Lung (tissue), 12 donors: Measurements from ENCODE around the gene ARHGDIG. TPM values are rescaled to one million over a fixed set of nuclear protein-coding genes. Genes with fewer than 3 reads are reported as not detected.

Experiments used
- ATAC-seq: fragments of 200-7000 bp; cut with Tn5 transposase; one replicate; pipeline ENCODE4 v1.9.1; 2020; ENCODE audit warnings: moderate number of reproducible peaks; ENCODE audit not compliant: insufficient read depth, low FRiP score
- DNase-seq, 3 donors: peaks; one replicate each; pipeline ENCODE4 v3.0.0-alpha.2; 2013 to 2017
- H3K27ac ChIP-seq, 2 donors: one replicate each; pipeline ENCODE4 v1.5.1; 2013; ENCODE audit warnings: mild to moderate bottlenecking in 2 of 2, moderate library complexity in 2 of 2, control low read depth in 1 of 2, inconsistent platforms in 1 of 2, low read depth in 1 of 2, low read length in 1 of 2
- H3K27me3 ChIP-seq, 3 donors: one replicate each; pipeline ENCODE4 v1.5.1; 2013; ENCODE audit warnings: low read length in 2 of 3; ENCODE audit not compliant: control insufficient read depth in 3 of 3, insufficient read depth in 3 of 3
- H3K36me3 ChIP-seq, 4 donors: one replicate each; pipeline ENCODE4 v1.5.1; 2013; ENCODE audit warnings: low read length in 4 of 4, mild to moderate bottlenecking in 1 of 4, moderate library complexity in 1 of 4; ENCODE audit not compliant: control insufficient read depth in 4 of 4, insufficient read depth in 4 of 4
- H3K4me1 ChIP-seq, 5 donors: one replicate each; pipeline ENCODE4 v1.5.1; 2013; ENCODE audit warnings: low read length in 5 of 5, mild to moderate bottlenecking in 2 of 5, moderate library complexity in 1 of 5; ENCODE audit not compliant: control insufficient read depth in 5 of 5, insufficient read depth in 5 of 5
- H3K4me3 ChIP-seq: one replicate; pipeline ENCODE4 v1.5.1; 2013; ENCODE audit warnings: mild to moderate bottlenecking, control low read depth, moderate library complexity
- H3K9ac ChIP-seq, 2 donors: one replicate each; pipeline ENCODE4 v1.5.1; 2013; ENCODE audit warnings: low read length in 2 of 2, control low read depth in 1 of 2; ENCODE audit not compliant: insufficient read depth in 1 of 2
- H3K9me3 ChIP-seq, 4 donors: one replicate each; pipeline ENCODE4 v1.5.1; 2013; ENCODE audit warnings: low read length in 3 of 4, mild to moderate bottlenecking in 1 of 4, moderate library complexity in 1 of 4; ENCODE audit not compliant: control insufficient read depth in 4 of 4, insufficient read depth in 3 of 4
- CTCF ChIP-seq: IDR thresholded peaks from 2 replicates; pipeline ENCODE4 v1.5.1; 2012; ENCODE audit warnings: mild to moderate bottlenecking; ENCODE audit errors: control extremely low read depth, extremely low read depth
- WGBS, 2 donors: extraction: QIAGEN DNeasy Blood & Tissue Kit; methylation state at CpG; one replicate each; pipeline ENCODE4 v1.1.7; 2013; 5-methylcytosine and 5-hydroxymethylcytosine counted together
- polyA plus RNA-seq, 2 donors: library from polyadenylated mRNA; stranded (reverse); fragments of 200-250 nt; gene quantifications; one replicate each; pipeline ENCODE4 v1.2.1, GENCODE V29; 2013
- total RNA-seq, 2 donors: library from RNA; depleted of rRNA in 1 of 2; stranded (reverse); fragments of >200 nt in 1 of 2; gene quantifications; one replicate each; pipeline ENCODE4 v1.2.1, GENCODE V29; 2014 to 2021
- donor health status: control.
- donor health status: control.
- donor health status: Bipolar disorder and iron deficiency.
- donor health status: healthy.
- donor health status: DM: yes; HTN: yes; CAD: no.

The ARHGDIG gene
- total and polyA plus RNA-seq, 4 donors = 0.07 to 0.58 (median 0.26) TPM; not detected in 1

GRCh38 chr16:297832-298231 lies 17.4 kb downstream of the ARHGDIG start:
- DNase-seq (no peak), ATAC-seq (no peak)
- H3K9ac ChIP-seq = no peak overlapping the region
- no peak overlapping the region for H3K4me3 ChIP-seq
- H3K9me3 ChIP-seq = no peaks in the 10 kb centered on the region
- H3K4me1 ChIP-seq = no peaks in the 10 kb centered on the region
- H3K36me3 ChIP-seq = peaks cover 0 to 45% (median 2%) of the 10 kb centered on the region in 4 donors
- H3K27ac ChIP-seq = no peak overlapping the region
- no peaks in the 10 kb centered on the region for H3K27me3 ChIP-seq
- 96 to 97% methylated on average over 32 of the region's 32 CpGs for WGBS, 2 donors
- TF ChIP-seq CTCF = no peak

GRCh38 chr16:301235-301634 lies 20.8 kb downstream of the ARHGDIG start:
- no peaks in the 10 kb centered on the region for H3K27me3 ChIP-seq
- H3K9ac ChIP-seq = no peak overlapping the region
- 87 to 93% methylated on average over 5 to 6 of the region's 6 CpGs for WGBS, 2 donors
- DNase-seq = no peak
- no peak for TF ChIP-seq CTCF
- H3K4me1 ChIP-seq = no peaks in the 10 kb centered on the region
- no peak overlapping the region for H3K27ac ChIP-seq
- H3K4me3 ChIP-seq = no peak overlapping the region
- H3K9me3 ChIP-seq = no peaks in the 10 kb centered on the region
- ATAC-seq = no peak
- H3K36me3 ChIP-seq = peaks cover 0 to 46% (median 2%) of the 10 kb centered on the region in 4 donors

- peaks cover 0 to 41% (median 0%) of the 10 kb centered on the region in 4 donors for H3K36me3 ChIP-seq
These were observed 21.6 kb downstream of the ARHGDIG start for GRCh38 chr16:301950-302349.

More at GRCh38 chr16:301950-302349, 21.6 kb downstream of the ARHGDIG start:
- no peak for ATAC-seq
- no peak overlapping the region for H3K4me3 ChIP-seq
- no peak for DNase-seq
- no peaks in the 10 kb centered on the region for H3K27me3 ChIP-seq
- 97 to 98% methylated on average over 13 of the region's 13 CpGs for WGBS, 2 donors
- no peak overlapping the region for H3K27ac ChIP-seq
- no peaks in the 10 kb centered on the region for H3K9me3 ChIP-seq
- H3K9ac ChIP-seq = no peak overlapping the region
- no peaks in the 10 kb centered on the region for H3K4me1 ChIP-seq
- no peak for TF ChIP-seq CTCF
